Pons (tissue), 1 donor: ENCODE measurements around the gene TMEFF1.

Experiments
- DNase-seq: peaks from one replicate; pipeline ENCODE4 v3.0.0-alpha.2; 2016; ENCODE audit warnings: low spot score

Gene TMEFF1

GRCh38 chr9:100619194-100619593, 146.2 kb downstream of the TMEFF1 start:
- DNase-seq, result no peak

DNA sequence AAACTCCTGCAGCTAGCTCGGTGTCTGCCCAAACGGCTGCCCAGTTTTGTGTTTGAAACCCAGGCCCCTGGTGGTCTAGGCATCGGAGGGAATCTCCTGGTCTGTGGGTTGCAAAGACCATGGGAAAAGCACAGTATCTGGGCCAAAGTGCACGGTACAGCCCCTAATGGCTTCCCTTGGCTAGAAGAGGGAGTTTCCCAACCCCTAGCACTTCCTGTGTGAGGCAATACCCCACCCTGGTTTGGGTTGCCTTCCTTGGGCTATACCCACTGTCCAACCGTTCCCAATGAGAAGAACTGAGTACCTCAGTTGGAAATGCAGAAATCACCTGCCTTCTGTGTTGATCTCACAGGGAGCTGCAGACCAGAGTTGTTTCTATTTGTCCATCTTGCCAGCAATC, 146.7 kb downstream of the TMEFF1 start:
- DNase-seq, result no peak

GRCh38 chr9:100623969-100624368, 151.0 kb downstream of the TMEFF1 start:
- DNase-seq, result no peak

GRCh38 chr9:100626949-100627348, 154.0 kb downstream of the TMEFF1 start:
- no peak for DNase-seq
